AG09309 (cell line): ENCODE results near the gene SLC37A1.
"Not testable (repeated sequence)": the region's sequence is repeated elsewhere in the genome, so short reads cannot be mapped to it uniquely, and the experiment has no call there.

Source experiments
- DNase-seq: peaks from one replicate; pipeline ENCODE4 v3.0.0-alpha.2; 2010; ENCODE audit warnings: low read depth
- H3K4me3 ChIP-seq: 2 replicates; pipeline ENCODE4 v1.5.1; 2011; ENCODE audit warnings: mild to moderate bottlenecking, low read depth, low read length, moderate library complexity; ENCODE audit not compliant: control insufficient read depth
- CTCF ChIP-seq: IDR thresholded peaks from 2 replicates; pipeline ENCODE4 v1.5.1; 2011; ENCODE audit warnings: mild to moderate bottlenecking, low read depth, low read length, inconsistent platforms; ENCODE audit not compliant: insufficient read depth, control insufficient read depth; ENCODE audit errors: missing control alignments

SLC37A1 gene

DNA sequence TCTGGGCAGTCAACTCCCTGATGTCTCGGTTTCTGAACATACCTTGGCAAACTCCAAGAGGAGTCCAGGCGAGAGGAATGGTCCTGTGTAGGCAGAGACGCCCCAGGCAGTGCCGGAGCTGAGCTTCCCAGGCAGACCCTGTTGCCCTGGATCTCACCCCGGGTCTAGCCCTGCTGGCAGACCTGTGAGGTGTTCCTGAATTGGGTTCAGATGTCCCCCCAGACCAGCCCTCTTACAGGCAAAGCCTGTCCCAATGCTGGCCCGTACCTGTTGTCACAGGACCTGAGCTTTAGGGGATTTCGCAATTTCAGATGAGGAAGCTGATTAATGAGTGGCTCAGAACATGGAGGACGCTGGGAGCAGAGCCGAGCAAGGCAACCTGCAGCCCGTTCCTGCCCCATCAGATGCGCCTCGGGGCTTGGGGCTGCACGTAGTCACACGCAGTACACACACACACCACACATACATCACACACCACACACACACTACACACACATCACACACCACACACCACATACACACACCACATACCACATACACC lies 101.2 kb downstream of the SLC37A1 start:
- H3K4me3 ChIP-seq = no peak overlapping the region
- no peak for DNase-seq
- TF ChIP-seq CTCF = no peak

- DNase-seq, H3K4me3 ChIP-seq: not testable (repeated sequence)
These were observed 101.7 kb downstream of the SLC37A1 start for GRCh38 chr21:42615377-42615776.

GRCh38 chr21:42615924-42616323 lies 102.3 kb downstream of the SLC37A1 start:
- DNase-seq = no peak
- no peak for TF ChIP-seq CTCF
- H3K4me3 ChIP-seq = no peak overlapping the region

GRCh38 chr21:42616446-42616845 lies 102.8 kb downstream of the SLC37A1 start:
- no peak for DNase-seq

DNA sequence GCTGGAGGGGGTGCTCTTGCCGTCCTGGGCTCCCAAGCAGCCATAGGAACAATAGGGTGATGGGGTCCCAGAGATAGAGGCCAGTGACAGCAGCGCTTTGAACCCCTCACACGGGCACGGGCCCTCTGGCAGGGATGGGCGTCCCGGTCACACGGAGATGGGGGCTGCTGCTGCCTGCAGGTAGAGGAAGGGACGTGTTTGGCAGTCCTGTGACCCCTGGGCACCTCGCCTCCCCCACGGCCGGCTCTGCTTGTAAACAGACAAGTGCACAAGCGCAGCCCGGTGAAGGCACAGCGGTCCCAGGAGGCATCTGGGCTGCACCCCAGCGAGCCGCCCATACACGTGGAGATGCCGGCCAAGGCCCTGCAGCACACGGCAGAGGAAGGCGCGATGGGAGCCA lies 103.3 kb downstream of the SLC37A1 start:
- no peak overlapping the region for H3K4me3 ChIP-seq
- no peak for TF ChIP-seq CTCF
- no peak for DNase-seq

More at GRCh38 chr21:42616446-42616845, 102.8 kb downstream of the SLC37A1 start:
- no peak for TF ChIP-seq CTCF
- no peak overlapping the region for H3K4me3 ChIP-seq

- TF ChIP-seq CTCF = no peak
- DNase-seq = no peak
- no peak overlapping the region for H3K4me3 ChIP-seq
These were observed 103.8 kb downstream of the SLC37A1 start for GRCh38 chr21:42617486-42617885.

- no peak for DNase-seq
- no peak for TF ChIP-seq CTCF
- H3K4me3 ChIP-seq = no peak overlapping the region
These were observed 105.1 kb downstream of the SLC37A1 start for GRCh38 chr21:42618707-42619102.
